Measurements from ENCODE around the gene CEP164.
"Not testable (repeated sequence)": the region's sequence is repeated elsewhere in the genome, so short reads cannot be mapped to it uniquely, and the experiment has no call there.

The CEP164 gene

GRCh38 chr11:117453886-117454563 is 126.4 kb downstream of the CEP164 start:
- Mint-ChIP-seq H3K27ac (no peak overlapping the region), H3K4me3 (no peak overlapping the region), H3K36me3 (ENCODE audit: low read depth) (peaks cover 6% of the 10 kb centered on the region), H3K9me3 (peaks cover 13% of the 10 kb centered on the region), H3K4me1 (peaks cover 20% of the 10 kb centered on the region), H3K27me3 (peaks cover 4% of the 10 kb centered on the region)
- DNase-seq (no peak), ATAC-seq (no peak)

GRCh38 chr11:117454564-117454917 is 126.9 kb downstream of the CEP164 start:
- peaks cover 6% of the 10 kb centered on the region for H3K36me3 Mint-ChIP-seq (ENCODE audit: low read depth)
- H3K27ac Mint-ChIP-seq: no peak overlapping the region
- DNase-seq (no peak), ATAC-seq (no peak)
- no peak overlapping the region for H3K4me3 Mint-ChIP-seq
- peaks cover 20% of the 10 kb centered on the region for H3K4me1 Mint-ChIP-seq
- H3K9me3 Mint-ChIP-seq: peaks cover 13% of the 10 kb centered on the region
- H3K27me3 Mint-ChIP-seq: peaks cover 4% of the 10 kb centered on the region

DNA sequence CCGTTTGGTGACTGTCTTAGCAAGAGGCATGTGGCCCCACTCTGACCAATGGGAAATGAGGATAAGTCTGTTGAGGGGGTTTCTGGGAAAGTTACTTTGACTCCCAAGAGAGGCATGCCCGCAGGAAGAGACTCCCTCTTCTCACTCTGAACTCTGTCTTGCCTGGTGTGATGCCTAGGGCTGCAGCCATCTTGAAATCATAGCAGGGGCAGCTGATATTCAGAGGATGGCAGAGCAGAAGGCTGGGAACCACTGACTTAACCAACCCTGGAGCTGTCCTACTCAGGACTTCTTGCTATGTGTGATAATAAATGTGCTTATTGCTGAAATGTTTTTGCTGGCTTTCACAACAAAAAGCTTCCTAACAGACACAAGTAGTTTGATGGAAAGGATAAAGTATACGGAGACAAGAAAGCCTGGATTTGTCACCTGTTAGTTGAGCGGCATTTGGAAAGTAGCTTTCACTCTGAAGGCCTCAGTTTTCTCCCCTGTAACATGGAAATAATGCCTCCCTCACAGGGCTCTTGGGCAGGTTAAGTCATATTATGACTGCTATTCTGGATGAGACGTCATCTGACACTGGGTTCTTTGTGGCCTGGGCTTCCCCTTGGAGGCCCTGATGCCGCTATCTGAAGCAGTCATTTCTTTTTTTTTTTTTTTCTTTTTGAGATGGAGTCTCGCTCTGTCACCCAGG is 128.5 kb downstream of the CEP164 start:
- ATAC-seq (peak; percentile 85), DNase-seq (peak; percentile 22)
- peaks cover 4% of the 10 kb centered on the region for H3K27me3 Mint-ChIP-seq
- H3K9me3 Mint-ChIP-seq: peaks cover 13% of the 10 kb centered on the region
- H3K4me3 Mint-ChIP-seq: no peak overlapping the region
- peaks cover 6% of the 10 kb centered on the region for H3K36me3 Mint-ChIP-seq (ENCODE audit: low read depth)
- H3K4me1 Mint-ChIP-seq: peaks cover 23% of the 10 kb centered on the region
- H3K27ac Mint-ChIP-seq: peak overlapping the region; percentile 57

- not testable (repeated sequence) for H3K36me3 Mint-ChIP-seq (ENCODE audit: low read depth); H3K27me3 Mint-ChIP-seq; ATAC-seq; DNase-seq; H3K4me3 Mint-ChIP-seq
- Mint-ChIP-seq H3K27ac (peak overlapping the region; percentile 57), H3K9me3 (peaks cover 13% of the 10 kb centered on the region), H3K4me1 (peaks cover 23% of the 10 kb centered on the region)
Observed at GRCh38 chr11:117456721-117457029, 129.0 kb downstream of the CEP164 start.

DNA sequence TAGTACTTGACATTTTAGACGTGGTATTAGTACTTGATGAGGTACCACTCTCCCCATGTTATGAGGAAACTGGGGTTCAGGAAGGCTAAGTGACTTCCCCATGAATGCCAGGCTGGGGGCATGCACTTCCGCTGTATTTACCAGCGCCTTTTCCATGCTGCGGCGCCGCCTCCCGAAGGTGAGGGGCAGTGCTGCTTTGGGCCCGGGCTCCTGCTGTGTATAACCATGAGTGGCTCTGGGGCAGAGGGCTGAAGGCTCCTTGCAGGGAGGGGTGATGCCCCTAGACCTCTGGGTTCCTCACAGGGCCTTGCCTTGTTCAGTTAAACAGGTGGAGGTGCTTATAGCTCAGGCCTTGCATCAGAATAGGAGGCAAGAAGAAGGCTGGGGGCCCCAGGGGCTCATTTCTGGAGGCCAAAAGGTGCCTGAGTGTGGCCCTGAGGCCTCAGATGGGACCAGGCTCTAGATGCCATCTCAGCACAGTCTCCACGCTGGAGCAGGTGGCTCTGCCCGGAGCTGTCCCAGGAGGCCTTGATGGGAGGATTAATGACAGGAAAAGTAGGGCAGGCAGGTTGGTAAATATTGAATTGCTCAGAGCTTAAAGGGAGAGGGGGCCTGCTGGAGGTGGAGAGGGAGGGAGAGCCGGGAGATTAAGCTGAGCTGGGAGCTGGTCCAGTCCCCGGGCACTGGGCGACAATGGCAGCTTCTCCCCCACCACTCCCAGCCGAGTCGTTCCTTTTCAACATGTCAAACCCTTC is 129.6 kb downstream of the CEP164 start:
- Mint-ChIP-seq H3K9me3 (peaks cover 13% of the 10 kb centered on the region), H3K36me3 (ENCODE audit: low read depth) (peaks cover 6% of the 10 kb centered on the region), H3K27ac (no peak overlapping the region), H3K4me1 (peaks cover 23% of the 10 kb centered on the region), H3K27me3 (peaks cover 4% of the 10 kb centered on the region), H3K4me3 (no peak overlapping the region)
- DNase-seq: no peak
- ATAC-seq: no peak

GRCh38 chr11:117457835-117458234 is 130.2 kb downstream of the CEP164 start:
- no peak for DNase-seq
- H3K4me3 Mint-ChIP-seq: no peak overlapping the region
- peak; percentile 23 for ATAC-seq

DNA sequence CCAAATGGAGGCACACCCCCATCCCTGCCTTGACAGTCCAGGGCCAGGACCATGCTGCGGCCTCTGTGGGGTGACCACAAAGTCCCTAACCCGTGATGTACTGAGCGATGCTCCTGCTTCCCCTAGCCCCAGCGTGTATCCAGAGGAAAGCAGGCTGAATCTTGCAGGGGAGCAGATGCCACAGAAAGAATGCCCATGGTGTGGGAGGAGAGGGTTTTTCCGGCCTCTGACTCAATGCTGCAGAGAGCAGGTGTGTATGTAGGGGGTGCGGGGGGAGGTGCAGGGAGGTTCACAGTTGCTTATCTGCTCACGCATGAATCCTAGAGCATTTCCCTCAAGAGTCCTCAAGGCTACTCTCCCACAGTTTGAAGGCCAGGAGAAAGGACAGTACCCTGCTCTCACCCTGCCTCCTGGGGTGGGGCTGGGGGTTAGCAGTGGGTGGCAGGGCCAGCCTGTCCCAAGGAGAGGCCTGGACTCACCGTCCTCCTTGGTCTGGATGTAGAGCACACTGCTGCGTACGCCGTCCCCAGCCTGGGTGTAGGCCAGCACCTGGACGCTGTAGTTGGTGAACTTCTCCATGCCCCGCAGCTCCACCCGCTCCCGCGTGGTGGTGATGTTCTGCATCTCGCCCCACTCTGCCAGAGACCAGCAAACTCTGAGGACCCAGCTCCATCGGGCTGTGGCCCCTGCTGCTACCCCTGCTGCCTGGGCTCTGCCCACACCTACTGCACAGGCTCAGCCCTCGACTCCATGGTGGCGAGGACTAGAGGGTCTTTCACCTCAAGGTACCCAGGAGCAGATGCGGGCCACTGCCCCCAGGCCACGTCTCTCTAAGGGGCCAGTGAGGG is 130.8 kb downstream of the CEP164 start:
- ATAC-seq: peak; percentile 57
- DNase-seq: peak; percentile 43
- H3K27ac Mint-ChIP-seq: peak overlapping the region; percentile 19
- peaks cover 6% of the 10 kb centered on the region for H3K36me3 Mint-ChIP-seq (ENCODE audit: low read depth)
- peaks cover 4% of the 10 kb centered on the region for H3K27me3 Mint-ChIP-seq
- H3K4me3 Mint-ChIP-seq: no peak overlapping the region
- peaks cover 9% of the 10 kb centered on the region for H3K9me3 Mint-ChIP-seq
- H3K4me1 Mint-ChIP-seq: peaks cover 23% of the 10 kb centered on the region

More at GRCh38 chr11:117457835-117458234, 130.2 kb downstream of the CEP164 start:
- peaks cover 13% of the 10 kb centered on the region for H3K9me3 Mint-ChIP-seq
- H3K4me1 Mint-ChIP-seq: peaks cover 23% of the 10 kb centered on the region
- H3K27me3 Mint-ChIP-seq: peaks cover 4% of the 10 kb centered on the region
- H3K27ac Mint-ChIP-seq: peak overlapping the region; percentile 19
- peaks cover 6% of the 10 kb centered on the region for H3K36me3 Mint-ChIP-seq (ENCODE audit: low read depth)

- DNase-seq: no peak
- Mint-ChIP-seq H3K27ac (no peak overlapping the region), H3K27me3 (no peaks in the 10 kb centered on the region), H3K4me1 (peaks cover 23% of the 10 kb centered on the region), H3K9me3 (peaks cover 3% of the 10 kb centered on the region), H3K36me3 (ENCODE audit: low read depth) (peaks cover 2% of the 10 kb centered on the region), H3K4me3 (no peak overlapping the region)
- ATAC-seq: no peak
Observed at GRCh38 chr11:117459123-117459978, 131.7 kb downstream of the CEP164 start.

DNA sequence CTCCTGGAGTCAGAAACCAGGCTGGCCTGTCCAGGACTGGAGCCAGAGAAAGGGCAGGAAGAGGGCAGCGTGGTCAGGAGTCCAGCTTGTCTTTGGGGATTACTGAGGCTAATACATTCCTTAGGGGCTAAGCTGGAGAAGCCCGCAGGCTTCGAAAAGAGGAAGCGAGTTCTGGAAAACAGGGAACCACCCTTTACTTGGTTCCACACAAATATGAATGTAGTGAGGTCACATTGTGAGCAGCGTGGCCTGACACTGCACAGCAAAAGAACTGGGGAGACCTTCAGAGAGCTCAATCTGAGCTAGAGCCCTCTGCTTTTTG is 132.3 kb downstream of the CEP164 start:
- no peak overlapping the region for H3K27ac Mint-ChIP-seq
- peaks cover 23% of the 10 kb centered on the region for H3K4me1 Mint-ChIP-seq
- ATAC-seq: no peak
- DNase-seq: no peak
- H3K4me3 Mint-ChIP-seq: no peak overlapping the region
- no peaks in the 10 kb centered on the region for H3K9me3 Mint-ChIP-seq
- H3K27me3 Mint-ChIP-seq: no peaks in the 10 kb centered on the region
- no peaks in the 10 kb centered on the region for H3K36me3 Mint-ChIP-seq (ENCODE audit: low read depth)

DNA sequence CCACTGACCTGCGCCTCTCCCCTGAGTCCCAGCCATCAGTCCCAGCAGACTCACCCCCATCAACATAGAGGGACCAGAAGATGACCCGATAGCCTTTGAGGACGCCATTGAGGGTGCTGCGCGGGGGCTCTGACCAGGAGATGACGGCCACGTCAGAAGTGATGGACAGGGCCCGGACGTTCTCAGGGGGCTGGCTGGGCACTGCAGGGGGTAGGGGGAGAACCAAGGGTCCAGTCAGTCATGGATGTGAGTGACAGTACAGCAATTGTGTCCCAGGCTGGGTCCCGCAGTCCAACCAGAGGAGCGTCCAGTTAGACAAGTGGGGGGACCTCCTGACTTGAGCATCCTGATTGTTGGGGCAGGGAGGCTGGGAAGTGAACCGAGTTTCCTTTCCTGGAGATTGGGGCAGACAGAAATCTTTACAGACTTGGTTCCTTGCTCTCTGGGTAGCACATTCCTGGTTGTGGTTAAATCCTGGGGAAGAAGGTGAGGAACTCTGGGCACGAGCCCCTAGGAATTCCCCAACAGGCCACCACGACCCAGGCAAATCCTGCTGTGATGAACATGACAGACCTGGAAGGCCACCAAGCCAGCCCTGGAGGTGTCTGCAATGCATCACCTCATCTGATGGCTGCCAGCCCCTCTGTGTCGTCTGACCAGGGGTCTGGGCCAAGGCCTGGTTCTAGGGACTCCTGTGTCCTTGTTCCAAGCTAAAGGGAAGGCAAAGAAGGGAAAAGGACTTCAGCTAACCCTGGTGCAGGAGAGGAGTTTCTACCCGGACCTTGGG is 133.9 kb downstream of the CEP164 start:
- Mint-ChIP-seq H3K9me3 (no peaks in the 10 kb centered on the region), H3K4me3 (no peak overlapping the region), H3K4me1 (peaks cover 14% of the 10 kb centered on the region), H3K27me3 (no peaks in the 10 kb centered on the region), H3K27ac (no peak overlapping the region), H3K36me3 (ENCODE audit: low read depth) (no peaks in the 10 kb centered on the region)
- no peak for DNase-seq
- ATAC-seq: no peak

DNA sequence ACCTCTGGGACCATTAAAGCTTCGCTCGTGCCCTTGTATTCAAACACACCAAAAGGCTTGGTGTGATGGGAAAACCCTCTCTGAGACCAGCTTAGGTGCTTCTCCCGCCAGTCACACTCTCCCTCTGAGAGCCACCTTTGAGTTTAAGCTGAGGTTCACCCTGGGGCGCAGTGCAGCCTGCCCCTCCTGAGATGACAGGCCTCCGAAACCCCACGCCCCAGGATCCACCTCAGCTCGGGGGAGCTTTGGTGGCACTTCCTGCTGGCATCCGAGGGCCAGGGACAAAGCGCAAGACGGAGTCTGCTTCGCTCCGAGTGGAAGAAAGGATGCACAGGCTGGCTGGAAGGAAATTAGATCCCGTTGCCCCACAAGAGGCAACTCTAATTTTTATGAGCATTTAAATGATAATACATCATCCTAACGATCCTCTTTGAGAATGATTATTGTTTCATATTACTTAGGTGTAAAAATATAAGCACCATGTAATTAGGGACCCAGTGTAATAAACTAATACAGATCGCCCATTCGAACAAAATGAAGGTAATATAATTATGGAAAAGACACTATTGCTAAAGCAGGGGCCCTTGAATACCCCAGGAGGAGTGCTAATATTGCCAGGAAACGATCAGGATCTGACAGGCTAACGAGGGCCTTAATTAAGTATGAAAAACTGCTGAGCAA is 134.7 kb downstream of the CEP164 start:
- DNase-seq (no peak), ATAC-seq (no peak)
- Mint-ChIP-seq H3K27me3 (no peaks in the 10 kb centered on the region), H3K4me3 (no peak overlapping the region), H3K9me3 (no peaks in the 10 kb centered on the region), H3K27ac (no peak overlapping the region), H3K36me3 (ENCODE audit: low read depth) (no peaks in the 10 kb centered on the region), H3K4me1 (peaks cover 9% of the 10 kb centered on the region)

- Mint-ChIP-seq H3K36me3 (ENCODE audit: low read depth) (no peaks in the 10 kb centered on the region), H3K27ac (no peak overlapping the region), H3K9me3 (no peaks in the 10 kb centered on the region), H3K27me3 (no peaks in the 10 kb centered on the region), H3K4me3 (no peak overlapping the region), H3K4me1 (peaks cover 7% of the 10 kb centered on the region)
- ATAC-seq (no peak), DNase-seq (no peak)
Observed at GRCh38 chr11:117462864-117463247, 135.2 kb downstream of the CEP164 start.
